GM21619 (cell line): ENCODE results near the gene PLCG2.

ENCODE experiments used
- ATAC-seq: cut with Tn5 transposase; IDR thresholded peaks from one replicate; pipeline ENCODE4 v1.9.1; 2021; ENCODE audit not compliant: unreplicated experiment

The PLCG2 gene

GRCh38 chr16:81841722-81842121 lies 62.6 kb downstream of the PLCG2 start:
- peak; percentile 44 for ATAC-seq

- ATAC-seq, result no peak
Observed at GRCh38 chr16:81842564-81843242, 63.6 kb downstream of the PLCG2 start.

GRCh38 chr16:81843243-81843582 lies 64.1 kb downstream of the PLCG2 start:
- ATAC-seq, result no peak

GRCh38 chr16:81843683-81844082 lies 64.6 kb downstream of the PLCG2 start:
- ATAC-seq, result no peak

GRCh38 chr16:81846105-81846504 lies 67.0 kb downstream of the PLCG2 start:
- no peak for ATAC-seq

- ATAC-seq, result no peak
Observed at GRCh38 chr16:81848306-81848853, 69.3 kb downstream of the PLCG2 start.

GRCh38 chr16:81850197-81850944 lies 71.3 kb downstream of the PLCG2 start:
- ATAC-seq, result no peak

GRCh38 chr16:81852347-81852746 lies 73.3 kb downstream of the PLCG2 start:
- ATAC-seq, result no peak

GRCh38 chr16:81855552-81856153 lies 76.6 kb downstream of the PLCG2 start:
- ATAC-seq, result no peak

- no peak for ATAC-seq
Observed at GRCh38 chr16:81860287-81861266, 81.5 kb downstream of the PLCG2 start.

- ATAC-seq, result no peak
Observed at GRCh38 chr16:81861503-81861902, 82.4 kb downstream of the PLCG2 start.

GRCh38 chr16:81861915-81862314 lies 82.8 kb downstream of the PLCG2 start:
- ATAC-seq, result no peak

GRCh38 chr16:81863630-81864352 lies 84.7 kb downstream of the PLCG2 start:
- peak; percentile 75 for ATAC-seq

GRCh38 chr16:81864646-81865382 lies 85.7 kb downstream of the PLCG2 start:
- no peak for ATAC-seq

GRCh38 chr16:81866820-81867440 lies 87.8 kb downstream of the PLCG2 start:
- ATAC-seq, result no peak

GRCh38 chr16:81868057-81868748 lies 89.1 kb downstream of the PLCG2 start:
- ATAC-seq, result no peak

GRCh38 chr16:81869326-81869725 lies 90.2 kb downstream of the PLCG2 start:
- ATAC-seq, result no peak

GRCh38 chr16:81873206-81873605 lies 94.1 kb downstream of the PLCG2 start:
- no peak for ATAC-seq
